NCI-H82 (cell line): ENCODE measurements around the gene RNASE13.

ENCODE experiments used
- DNase-seq: peaks from one replicate; lab custom pipeline; 2025; lab: John Stamatoyannopoulos, UW

Gene RNASE13

GRCh38 chr14:21063479-21063878 is 28.9 kb upstream of the RNASE13 start:
- no peak for DNase-seq

GRCh38 chr14:21061347-21061668 is 26.7 kb upstream of the RNASE13 start:
- DNase-seq: no peak

- DNase-seq: no peak
These were observed 26.2 kb upstream of the RNASE13 start for GRCh38 chr14:21060614-21061346.

- no peak for DNase-seq
These were observed 25.4 kb upstream of the RNASE13 start for GRCh38 chr14:21059842-21060613.

- no peak for DNase-seq
These were observed 24.3 kb upstream of the RNASE13 start for GRCh38 chr14:21058903-21059302.

- peak; percentile 20 for DNase-seq
These were observed 23.4 kb upstream of the RNASE13 start, which contains the start of gene RNASE8 for GRCh38 chr14:21057803-21058675. Gene RNASE8 (plus strand): TSS chr14:21057822. CDS start chr14:21057893, 71 bp downstream.

- DNase-seq: no peak
These were observed 22.0 kb upstream of the RNASE13 start for GRCh38 chr14:21056520-21057163.

- DNase-seq: no peak
These were observed 21.0 kb upstream of the RNASE13 start for GRCh38 chr14:21055432-21056117.

GRCh38 chr14:21054768-21055145 is 20.1 kb upstream of the RNASE13 start:
- no peak for DNase-seq

GRCh38 chr14:21054123-21054767 is 19.6 kb upstream of the RNASE13 start:
- no peak for DNase-seq

GRCh38 chr14:21053184-21054122 is 18.8 kb upstream of the RNASE13 start:
- no peak for DNase-seq

- DNase-seq: no peak
These were observed 16.0 kb upstream of the RNASE13 start for GRCh38 chr14:21050597-21050996.

- DNase-seq: no peak
These were observed 14.7 kb upstream of the RNASE13 start for GRCh38 chr14:21049271-21049673.

- DNase-seq: no peak
These were observed 14.0 kb upstream of the RNASE13 start for GRCh38 chr14:21048638-21049037.

- no peak for DNase-seq
These were observed 12.8 kb upstream of the RNASE13 start for GRCh38 chr14:21047378-21047781.

GRCh38 chr14:21043974-21044618 is 9.5 kb upstream of the RNASE13 start:
- peak; percentile 10 for DNase-seq

GRCh38 chr14:21043387-21043973 is 8.9 kb upstream of the RNASE13 start:
- DNase-seq: no peak

GRCh38 chr14:21042918-21043317 is 8.3 kb upstream of the RNASE13 start:
- no peak for DNase-seq
